ENCODE data around the gene UNC5B. TPM values are rescaled to one million over a fixed set of nuclear protein-coding genes. Genes with fewer than 3 reads are reported as not detected.

The UNC5B gene
- total RNA-seq, 3 donors from 2014 or later = 0.26 to 0.43 (median 0.35) TPM

DNA sequence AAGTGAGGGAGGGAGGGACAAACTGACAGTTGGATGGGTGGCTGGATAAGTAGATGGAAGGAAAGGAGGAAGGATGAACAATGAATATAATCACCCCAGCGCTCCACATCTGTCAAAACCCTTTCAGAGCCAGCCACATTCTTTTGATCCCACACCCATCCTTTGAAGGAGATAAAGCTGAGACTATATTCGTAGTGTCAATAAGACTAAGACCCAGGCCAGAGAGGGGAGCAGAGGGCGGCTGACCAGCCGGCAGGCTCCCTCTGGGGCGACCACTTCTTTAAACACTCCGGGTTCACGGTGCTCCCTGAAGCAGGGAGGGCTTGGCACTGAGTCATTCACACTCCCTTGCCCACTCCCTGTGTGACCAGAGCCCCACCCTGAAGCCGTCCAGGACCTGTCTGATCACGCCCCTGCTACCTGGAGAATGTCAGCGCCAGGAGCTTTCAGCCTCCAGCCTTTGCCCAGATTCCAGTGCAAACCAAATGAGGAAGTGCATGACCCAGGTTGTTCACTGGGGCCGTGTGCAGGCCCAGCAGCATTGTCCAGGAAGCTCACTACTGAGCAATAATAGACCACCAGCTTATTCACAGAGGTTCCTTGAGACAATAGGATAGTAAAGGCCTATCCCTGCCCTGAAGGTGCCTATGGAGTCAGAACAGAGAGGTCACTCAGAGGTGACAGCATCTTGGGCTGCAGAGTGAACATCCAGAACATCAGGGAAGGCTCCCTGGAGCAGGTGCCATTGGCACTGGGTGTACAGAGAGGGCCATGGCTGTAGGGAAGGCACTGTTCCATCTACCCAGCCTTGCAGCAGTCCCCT lies 34.4 kb downstream of the UNC5B start:
- no peaks in the 10 kb centered on the region for H3K9me3 Mint-ChIP-seq

DNA sequence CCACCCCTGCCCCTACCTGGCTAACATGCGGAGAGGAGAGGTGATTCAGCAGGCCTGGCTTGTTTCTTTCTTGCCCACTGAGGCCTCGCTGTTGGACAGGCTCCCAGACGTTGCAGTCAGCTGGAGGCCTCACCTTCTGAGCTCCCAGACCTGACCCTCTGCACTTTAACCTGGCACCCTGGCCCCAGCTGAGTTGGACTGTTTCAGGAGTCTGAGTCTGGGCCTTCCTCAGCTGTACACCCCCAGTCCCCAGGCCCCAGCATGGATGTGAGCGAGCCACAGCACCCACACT lies 35.0 kb downstream of the UNC5B start:
- H3K9me3 Mint-ChIP-seq = no peaks in the 10 kb centered on the region
- H3K4me3 Mint-ChIP-seq = no peak overlapping the region
- peaks cover 4% of the 10 kb centered on the region for H3K27me3 Mint-ChIP-seq (ENCODE audit: low read depth)
- DNase-seq (no peak), ATAC-seq (no peak)
- no peaks in the 10 kb centered on the region for H3K36me3 Mint-ChIP-seq (ENCODE audit: insufficient read depth)
- H3K4me1 Mint-ChIP-seq (ENCODE audit: low read depth) = no peaks in the 10 kb centered on the region

More for the DNA sequence above, 34.4 kb downstream of the UNC5B start:
- Mint-ChIP-seq H3K36me3 (ENCODE audit: insufficient read depth) (no peaks in the 10 kb centered on the region), H3K4me1 (ENCODE audit: low read depth) (no peaks in the 10 kb centered on the region), H3K27me3 (ENCODE audit: low read depth) (peaks cover 4% of the 10 kb centered on the region), H3K4me3 (no peak overlapping the region)
- DNase-seq (no peak), ATAC-seq (no peak)

DNA sequence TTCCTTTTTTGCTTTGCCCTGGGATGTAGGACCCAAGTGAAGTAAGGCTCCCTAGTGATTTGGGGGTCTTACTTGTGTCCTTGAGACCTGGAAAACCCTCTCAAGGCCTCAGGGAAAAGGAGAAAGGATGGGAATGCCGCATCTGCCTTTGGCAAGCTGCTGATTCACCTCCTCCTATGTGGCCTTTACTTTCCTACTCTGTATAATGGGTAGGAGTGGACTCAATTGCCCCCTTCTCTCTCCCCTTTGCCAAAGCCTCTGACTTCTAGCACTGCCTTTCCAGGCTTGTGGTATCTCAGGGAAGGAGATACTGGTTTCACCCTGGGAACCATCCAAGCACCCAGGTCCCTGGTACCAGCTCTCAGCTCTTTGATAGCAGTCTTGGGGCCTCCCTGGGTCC lies 35.4 kb downstream of the UNC5B start:
- Mint-ChIP-seq H3K27me3 (ENCODE audit: low read depth) (peaks cover 4% of the 10 kb centered on the region), H3K4me3 (no peak overlapping the region), H3K36me3 (ENCODE audit: insufficient read depth) (no peaks in the 10 kb centered on the region), H3K9me3 (no peaks in the 10 kb centered on the region), H3K4me1 (ENCODE audit: low read depth) (no peaks in the 10 kb centered on the region)
- ATAC-seq (no peak), DNase-seq (no peak)

DNA sequence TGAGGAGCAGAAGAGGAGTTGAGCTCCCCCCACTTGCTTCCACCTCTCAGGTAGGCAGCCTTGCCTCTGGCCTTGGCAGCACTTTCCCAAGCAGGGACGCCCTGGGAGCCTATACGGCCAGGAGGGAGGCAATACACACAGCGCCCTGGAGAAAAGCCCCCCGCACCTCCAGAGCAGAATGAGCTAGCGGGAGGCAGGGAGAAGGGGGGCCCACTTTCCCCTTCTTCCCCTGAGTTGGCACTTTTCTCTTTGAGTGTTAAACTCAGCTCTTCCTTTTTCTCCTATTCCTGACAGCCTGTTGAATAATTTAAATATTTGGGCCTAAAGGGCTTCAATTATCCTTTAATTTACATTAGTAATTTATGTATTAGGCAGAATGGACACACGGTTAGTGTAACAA lies 35.8 kb downstream of the UNC5B start:
- H3K27me3 Mint-ChIP-seq (ENCODE audit: low read depth) = peaks cover 4% of the 10 kb centered on the region
- no peaks in the 10 kb centered on the region for H3K36me3 Mint-ChIP-seq (ENCODE audit: insufficient read depth)
- H3K4me3 Mint-ChIP-seq = no peak overlapping the region
- no peaks in the 10 kb centered on the region for H3K9me3 Mint-ChIP-seq
- no peak for ATAC-seq
- no peaks in the 10 kb centered on the region for H3K4me1 Mint-ChIP-seq (ENCODE audit: low read depth)
- DNase-seq = no peak

DNA sequence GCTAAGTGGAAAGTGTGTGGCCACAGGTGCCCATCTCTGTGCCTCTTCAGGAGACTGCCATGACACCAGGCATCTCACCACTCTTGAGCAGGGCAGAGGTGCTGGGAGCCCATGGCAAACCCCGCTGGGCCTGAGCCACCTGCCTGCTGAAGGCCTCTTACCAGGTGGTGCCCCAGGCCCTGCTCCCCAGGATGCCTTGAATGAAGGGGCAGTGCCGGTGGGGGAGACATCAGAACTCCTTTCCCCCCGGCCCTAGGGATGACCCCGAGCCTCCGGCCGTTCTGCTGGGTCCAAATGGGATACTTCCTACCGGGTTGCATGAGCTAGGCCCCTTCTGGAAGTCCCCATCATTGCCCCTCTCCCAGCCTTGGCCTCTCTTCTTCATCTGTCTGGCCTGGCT lies 37.6 kb downstream of the UNC5B start:
- no peaks in the 10 kb centered on the region for H3K9me3 Mint-ChIP-seq
- no peak overlapping the region for H3K4me3 Mint-ChIP-seq
- H3K27me3 Mint-ChIP-seq (ENCODE audit: low read depth) = no peaks in the 10 kb centered on the region
- no peaks in the 10 kb centered on the region for H3K36me3 Mint-ChIP-seq (ENCODE audit: insufficient read depth)
- ATAC-seq (no peak), DNase-seq (no peak)
- no peaks in the 10 kb centered on the region for H3K4me1 Mint-ChIP-seq (ENCODE audit: low read depth)

DNA sequence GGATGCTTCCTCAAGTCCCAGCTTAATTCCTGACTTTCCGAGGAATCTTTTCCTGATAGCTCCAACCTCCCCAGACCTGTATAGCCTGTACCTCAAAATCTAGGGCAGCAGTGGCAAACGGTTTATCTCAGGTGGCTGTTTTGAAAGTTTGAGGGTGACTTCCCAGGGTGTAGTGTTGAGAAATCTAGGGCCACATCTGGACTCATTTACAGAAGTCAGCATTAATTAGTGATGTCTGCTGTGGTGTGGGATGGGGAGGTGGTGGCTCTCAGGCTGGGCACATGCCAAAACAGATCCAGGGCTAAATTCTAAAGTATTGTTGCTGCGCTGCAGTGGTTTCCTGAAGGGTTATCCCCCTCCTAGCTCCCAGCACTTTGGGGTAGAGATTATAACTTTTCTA lies 38.0 kb downstream of the UNC5B start:
- no peaks in the 10 kb centered on the region for H3K36me3 Mint-ChIP-seq (ENCODE audit: insufficient read depth)
- H3K4me3 Mint-ChIP-seq = no peak overlapping the region
- DNase-seq = no peak
- H3K9me3 Mint-ChIP-seq = no peaks in the 10 kb centered on the region
- peaks cover 2% of the 10 kb centered on the region for H3K27me3 Mint-ChIP-seq (ENCODE audit: low read depth)
- no peaks in the 10 kb centered on the region for H3K4me1 Mint-ChIP-seq (ENCODE audit: low read depth)
- no peak for ATAC-seq

DNA sequence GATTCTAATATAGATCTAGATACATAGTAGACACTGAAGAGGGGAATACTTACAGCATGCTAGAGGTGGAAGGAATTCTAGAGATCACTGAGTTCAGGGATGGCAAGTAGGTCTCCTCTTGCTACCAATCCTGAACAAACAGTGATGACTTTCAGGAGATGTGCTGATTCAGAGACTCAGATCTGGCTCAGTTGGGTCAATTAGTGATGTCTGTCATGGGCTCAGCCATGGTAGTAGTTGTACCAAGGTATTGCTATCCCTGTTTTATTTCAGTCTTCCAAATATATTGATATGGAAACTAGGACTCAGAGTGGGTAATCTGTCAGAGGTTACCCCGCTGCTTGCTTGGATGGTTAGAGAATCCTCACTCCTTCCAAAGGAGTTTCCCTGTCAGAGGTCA lies 38.5 kb downstream of the UNC5B start:
- Mint-ChIP-seq H3K4me1 (ENCODE audit: low read depth) (no peaks in the 10 kb centered on the region), H3K4me3 (no peak overlapping the region), H3K9me3 (no peaks in the 10 kb centered on the region), H3K27me3 (ENCODE audit: low read depth) (peaks cover 3% of the 10 kb centered on the region), H3K36me3 (ENCODE audit: insufficient read depth) (no peaks in the 10 kb centered on the region)
- no peak for ATAC-seq
- DNase-seq = no peak

DNA sequence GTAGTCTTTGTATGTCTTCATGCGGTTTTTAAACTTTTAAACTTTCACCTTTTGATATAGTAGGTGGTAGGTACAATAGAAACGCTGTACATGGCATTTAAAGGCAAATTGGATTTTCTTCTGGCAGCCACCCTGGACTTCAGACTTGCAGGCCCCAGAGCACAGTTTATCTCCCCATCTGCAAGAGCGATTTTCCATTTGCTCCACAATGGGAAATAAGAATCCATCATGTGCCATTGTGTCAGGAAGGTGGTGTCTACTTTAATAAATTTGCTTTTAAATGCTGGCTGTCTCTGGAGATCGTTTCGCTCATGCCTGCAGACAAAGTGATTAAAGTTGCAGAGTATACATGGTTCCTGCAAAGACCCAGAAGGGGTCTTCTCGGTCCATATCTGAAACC lies 38.9 kb downstream of the UNC5B start:
- Mint-ChIP-seq H3K4me1 (ENCODE audit: low read depth) (no peaks in the 10 kb centered on the region), H3K4me3 (no peak overlapping the region), H3K27me3 (ENCODE audit: low read depth) (peaks cover 3% of the 10 kb centered on the region), H3K36me3 (ENCODE audit: insufficient read depth) (no peaks in the 10 kb centered on the region), H3K9me3 (no peaks in the 10 kb centered on the region)
- DNase-seq = no peak
- ATAC-seq = no peak

DNA sequence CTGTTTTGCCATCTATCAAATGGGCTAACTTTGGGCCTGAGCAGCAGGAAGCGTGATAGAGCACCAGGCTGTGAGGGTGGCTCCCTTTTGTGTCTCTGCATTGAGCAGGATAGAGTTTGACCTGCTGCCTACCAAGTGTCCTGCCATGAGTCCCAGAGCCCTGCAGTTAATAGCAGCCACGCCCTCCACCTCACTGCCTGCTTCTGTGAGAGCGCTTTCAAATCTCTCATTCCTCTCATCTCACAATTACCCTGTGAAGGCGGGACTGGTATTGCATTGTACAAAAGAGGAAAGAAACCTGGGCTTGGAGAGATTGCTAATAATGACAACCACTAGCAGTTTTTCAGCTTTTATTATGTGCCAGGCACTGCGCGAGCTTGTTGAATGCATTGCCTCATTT lies 39.9 kb downstream of the UNC5B start:
- H3K4me3 Mint-ChIP-seq = no peak overlapping the region
- no peaks in the 10 kb centered on the region for H3K9me3 Mint-ChIP-seq
- no peaks in the 10 kb centered on the region for H3K4me1 Mint-ChIP-seq (ENCODE audit: low read depth)
- no peaks in the 10 kb centered on the region for H3K36me3 Mint-ChIP-seq (ENCODE audit: insufficient read depth)
- DNase-seq (no peak), ATAC-seq (no peak)
- H3K27me3 Mint-ChIP-seq (ENCODE audit: low read depth) = peaks cover 8% of the 10 kb centered on the region

DNA sequence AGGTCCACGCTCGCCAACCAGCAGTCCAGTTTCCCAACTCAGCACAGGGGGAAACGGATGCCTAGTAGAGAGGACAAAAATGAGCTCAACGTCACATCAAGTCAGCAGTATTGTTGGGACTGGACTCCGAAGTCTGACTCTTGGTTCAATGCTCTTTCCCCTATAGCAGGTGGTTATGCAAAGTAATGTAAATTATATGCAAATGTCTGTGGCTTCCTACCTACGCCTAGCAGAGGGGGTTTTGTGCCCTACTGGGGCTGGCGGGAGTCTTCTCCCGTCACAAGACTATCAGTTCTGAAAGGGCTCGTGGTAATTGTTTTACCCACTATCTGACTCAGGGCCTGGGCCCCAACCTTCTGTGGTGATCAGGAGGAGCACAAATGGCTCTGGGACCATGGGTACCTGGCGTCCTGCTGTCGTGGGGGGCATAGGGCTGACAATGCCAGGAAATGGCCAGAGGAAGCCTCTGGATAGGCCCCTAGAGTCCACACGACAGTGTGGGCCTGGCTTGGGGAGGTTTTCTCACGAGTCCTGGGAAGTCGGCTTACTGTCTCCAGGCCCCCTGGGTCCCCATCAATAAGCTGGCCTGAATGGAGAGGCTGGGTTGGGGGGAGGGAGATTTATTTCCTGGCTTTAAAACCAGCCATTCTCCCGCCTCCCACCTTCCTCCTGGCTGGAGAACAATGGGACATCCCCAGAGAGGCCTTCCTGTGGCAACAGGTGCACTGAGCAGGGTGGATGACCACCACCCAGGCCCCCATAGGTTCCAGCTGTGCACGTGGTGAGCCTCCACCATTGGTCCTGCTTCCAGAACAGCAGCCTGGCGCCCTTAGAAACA lies 41.8 kb downstream of the UNC5B start:
- H3K36me3 Mint-ChIP-seq (ENCODE audit: insufficient read depth) = no peaks in the 10 kb centered on the region
- peaks cover 11% of the 10 kb centered on the region for H3K27me3 Mint-ChIP-seq (ENCODE audit: low read depth)
- no peaks in the 10 kb centered on the region for H3K9me3 Mint-ChIP-seq
- DNase-seq (no peak), ATAC-seq (no peak)
- no peak overlapping the region for H3K4me3 Mint-ChIP-seq
- no peaks in the 10 kb centered on the region for H3K4me1 Mint-ChIP-seq (ENCODE audit: low read depth)

DNA sequence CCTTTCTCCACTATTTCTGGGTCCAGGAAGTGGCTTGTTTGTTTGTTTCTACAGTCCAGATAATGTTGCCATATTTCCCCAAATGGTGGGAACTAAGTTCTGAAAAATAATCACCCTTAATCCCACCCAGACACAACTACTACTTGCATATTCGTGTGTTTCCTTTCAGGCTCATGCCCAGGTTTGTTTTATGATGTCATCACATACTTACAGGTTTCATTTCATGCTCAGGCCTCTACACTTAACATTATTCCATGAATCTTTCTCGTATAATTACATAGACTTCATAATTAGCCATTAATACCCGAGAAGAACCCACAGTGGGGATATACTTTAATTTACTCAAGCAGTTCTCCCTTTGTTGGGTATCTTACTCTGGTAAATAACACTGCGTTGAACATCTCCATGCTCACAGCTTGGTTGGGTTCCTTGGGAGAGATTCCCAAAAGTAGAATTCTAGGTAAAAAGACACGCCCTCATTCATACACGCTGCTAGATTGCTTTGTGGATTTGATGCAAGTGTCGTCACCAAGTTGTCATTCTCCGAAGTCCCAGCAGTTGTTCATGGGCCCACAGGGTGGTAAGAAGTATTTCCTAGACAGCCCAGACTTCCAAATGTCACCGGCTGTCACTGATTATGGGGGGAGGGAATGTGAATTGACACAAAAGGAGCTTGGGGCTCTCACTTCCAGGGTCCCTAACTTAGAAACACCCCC lies 42.6 kb downstream of the UNC5B start:
- Mint-ChIP-seq H3K4me1 (ENCODE audit: low read depth) (no peaks in the 10 kb centered on the region), H3K27me3 (ENCODE audit: low read depth) (peaks cover 11% of the 10 kb centered on the region), H3K36me3 (ENCODE audit: insufficient read depth) (no peaks in the 10 kb centered on the region), H3K9me3 (no peaks in the 10 kb centered on the region), H3K4me3 (no peak overlapping the region)
- no peak for DNase-seq
- ATAC-seq = no peak

DNA sequence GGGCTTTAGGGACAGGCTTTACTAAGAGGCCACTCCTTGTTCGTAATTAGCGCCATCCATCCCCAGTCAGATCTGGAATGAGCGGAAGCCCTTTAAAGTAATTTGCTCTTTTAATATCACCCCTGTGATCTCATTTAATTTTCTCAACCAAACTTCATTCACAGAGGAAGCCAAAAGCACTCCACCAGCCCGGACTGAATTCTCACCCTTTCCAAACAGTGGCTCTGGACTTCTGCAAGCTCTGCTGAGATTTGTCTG lies 43.1 kb downstream of the UNC5B start:
- peaks cover 11% of the 10 kb centered on the region for H3K27me3 Mint-ChIP-seq (ENCODE audit: low read depth)

DNA sequence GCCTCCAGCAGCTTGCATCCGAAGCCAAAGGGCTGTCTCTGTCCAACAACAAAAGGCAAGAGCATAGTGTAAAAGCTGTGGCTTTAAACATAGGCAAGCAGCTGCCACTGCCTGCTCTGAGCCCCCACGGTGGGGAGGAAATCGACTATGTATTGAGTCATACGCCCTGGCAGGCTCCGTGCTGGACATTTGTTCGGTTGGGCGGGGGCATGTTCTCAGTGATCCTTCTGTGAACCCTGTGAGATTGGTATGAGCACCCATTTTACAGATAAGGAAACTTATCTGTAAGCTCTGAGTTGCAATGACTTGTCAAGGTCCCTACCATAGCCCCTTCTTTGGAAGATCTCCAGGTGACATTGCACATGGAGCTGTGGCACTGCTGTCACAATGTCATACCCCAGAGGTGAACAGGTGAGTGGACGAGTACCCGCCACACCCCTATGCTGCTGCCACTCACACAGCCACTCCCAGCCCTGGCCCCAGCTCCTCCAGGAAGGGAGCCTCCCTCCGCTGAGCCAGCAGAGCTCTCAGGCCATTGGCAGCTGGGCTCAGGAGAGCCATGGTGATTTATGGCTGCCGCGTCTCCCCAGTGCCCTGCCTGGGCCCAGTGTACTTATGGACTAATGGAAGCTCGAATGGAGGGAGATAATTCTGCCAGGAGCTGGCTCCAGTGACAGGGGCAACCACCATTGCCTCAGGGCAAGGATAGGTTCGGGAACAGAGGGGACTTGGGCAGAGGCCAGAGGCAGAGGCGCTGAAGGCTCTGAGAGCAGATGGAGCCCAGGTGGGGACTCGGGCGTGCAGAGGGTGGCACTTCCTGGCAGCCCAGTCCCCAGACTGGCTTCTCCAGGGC lies 43.7 kb downstream of the UNC5B start:
- Mint-ChIP-seq H3K4me3 (no peak overlapping the region), H3K9me3 (no peaks in the 10 kb centered on the region), H3K27me3 (ENCODE audit: low read depth) (peaks cover 11% of the 10 kb centered on the region), H3K4me1 (ENCODE audit: low read depth) (no peaks in the 10 kb centered on the region), H3K36me3 (ENCODE audit: insufficient read depth) (no peaks in the 10 kb centered on the region)
- no peak for ATAC-seq
- no peak for DNase-seq

More for the DNA sequence above, 43.1 kb downstream of the UNC5B start:
- no peak for DNase-seq
- Mint-ChIP-seq H3K4me3 (no peak overlapping the region), H3K36me3 (ENCODE audit: insufficient read depth) (no peaks in the 10 kb centered on the region), H3K9me3 (no peaks in the 10 kb centered on the region), H3K4me1 (ENCODE audit: low read depth) (no peaks in the 10 kb centered on the region)
- no peak for ATAC-seq

DNA sequence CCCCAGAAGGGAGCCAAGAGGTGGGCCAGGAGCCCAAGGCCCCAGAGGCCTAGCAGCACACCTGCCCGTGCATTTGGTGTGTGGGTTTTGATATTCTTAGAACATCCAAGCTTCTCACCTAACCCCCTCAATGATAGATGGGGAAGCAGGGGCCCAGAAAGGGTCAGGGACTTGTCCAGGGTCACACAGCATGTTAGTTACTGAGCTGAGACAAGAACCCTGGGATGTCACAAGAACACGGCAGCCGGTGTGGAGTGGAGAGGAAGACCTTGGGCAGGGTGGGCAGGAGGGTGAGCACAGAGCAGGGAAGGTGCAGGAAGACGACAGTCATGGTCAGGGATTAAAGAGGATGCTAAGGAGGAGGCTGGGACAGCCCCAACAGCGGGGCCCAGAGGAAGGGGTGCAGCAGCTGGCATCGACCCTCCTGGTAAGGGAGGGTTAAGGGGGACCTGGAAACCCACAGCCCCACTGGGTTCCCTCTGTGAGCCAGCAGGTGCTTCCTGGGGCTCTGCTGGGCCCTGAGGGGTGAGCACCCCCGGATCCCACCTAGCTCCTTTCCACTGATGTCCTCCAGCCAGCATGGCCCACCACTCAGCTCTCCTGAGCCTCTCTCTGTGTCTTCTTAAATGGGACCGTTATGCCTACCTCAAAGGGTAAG lies 44.4 kb downstream of the UNC5B start:
- H3K4me1 Mint-ChIP-seq (ENCODE audit: low read depth) = no peaks in the 10 kb centered on the region
- H3K27me3 Mint-ChIP-seq (ENCODE audit: low read depth) = peaks cover 11% of the 10 kb centered on the region
- H3K9me3 Mint-ChIP-seq = no peaks in the 10 kb centered on the region
- no peak for ATAC-seq
- H3K4me3 Mint-ChIP-seq = no peak overlapping the region
- no peaks in the 10 kb centered on the region for H3K36me3 Mint-ChIP-seq (ENCODE audit: insufficient read depth)
- DNase-seq = no peak
